HG03039 (cell line): ENCODE results near the gene GIGYF2.
"Not testable (repeated sequence)": the region's sequence is repeated elsewhere in the genome, so short reads cannot be mapped to it uniquely, and the experiment has no call there.

Experiments used
- ATAC-seq: cut with Tn5 transposase; IDR thresholded peaks from one replicate; pipeline ENCODE4 v1.9.1; 2021; ENCODE audit warnings: mild to moderate bottlenecking, moderate library complexity; ENCODE audit not compliant: unreplicated experiment

Gene GIGYF2

DNA sequence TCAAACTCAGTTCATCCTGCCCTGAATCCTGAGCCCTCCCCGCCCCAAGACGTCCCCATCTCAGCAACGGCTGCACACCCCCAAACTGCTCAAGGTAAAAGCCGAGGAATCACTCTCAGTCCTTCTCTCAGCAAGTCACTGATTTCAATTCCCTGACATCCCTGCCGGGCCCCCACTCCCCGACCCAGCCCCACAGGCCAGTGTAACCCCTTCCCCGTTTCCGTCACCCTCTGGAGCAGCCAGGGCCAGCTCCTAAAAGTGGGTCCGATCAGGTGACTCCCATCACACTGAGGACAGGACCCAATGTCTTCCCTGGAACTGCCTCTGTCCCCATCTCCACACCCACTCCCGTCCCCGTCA, 193.4 kb downstream of the GIGYF2 start:
- ATAC-seq: no peak

DNA sequence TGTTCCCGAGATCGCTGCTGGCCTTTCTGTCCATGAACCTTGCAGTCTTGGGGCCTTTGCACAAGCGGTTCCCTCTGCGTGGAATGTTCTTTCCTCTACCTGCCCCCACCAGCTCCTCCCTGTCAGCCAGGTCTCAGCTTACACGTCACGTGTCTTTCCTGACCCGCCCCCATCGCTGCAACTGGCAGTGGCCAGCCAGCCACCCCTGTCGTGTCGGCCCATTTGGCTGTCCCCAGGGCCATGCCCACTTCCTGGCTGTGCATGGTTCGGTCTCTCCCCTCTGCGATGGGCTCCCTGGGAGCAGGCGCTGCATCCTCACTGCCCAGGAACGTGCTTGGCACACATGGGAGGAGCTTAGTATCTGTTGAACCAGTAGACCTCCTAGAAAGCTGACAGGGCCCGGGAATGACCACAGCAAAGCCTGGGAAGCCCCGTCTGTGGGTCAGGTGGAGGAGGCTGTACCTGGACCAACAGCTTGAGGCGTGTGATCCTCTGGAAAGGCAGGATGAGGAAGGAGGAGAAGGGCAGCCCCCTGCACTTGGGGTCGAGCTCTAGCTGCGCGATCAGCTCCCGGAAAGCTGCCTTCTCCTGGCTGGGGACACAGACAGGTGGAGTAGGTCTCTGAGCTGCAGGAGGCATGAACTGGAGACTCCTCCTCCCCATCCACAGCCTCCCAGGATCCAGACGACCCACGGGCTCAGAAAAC, 193.9 kb downstream of the GIGYF2 start:
- ATAC-seq: no peak

DNA sequence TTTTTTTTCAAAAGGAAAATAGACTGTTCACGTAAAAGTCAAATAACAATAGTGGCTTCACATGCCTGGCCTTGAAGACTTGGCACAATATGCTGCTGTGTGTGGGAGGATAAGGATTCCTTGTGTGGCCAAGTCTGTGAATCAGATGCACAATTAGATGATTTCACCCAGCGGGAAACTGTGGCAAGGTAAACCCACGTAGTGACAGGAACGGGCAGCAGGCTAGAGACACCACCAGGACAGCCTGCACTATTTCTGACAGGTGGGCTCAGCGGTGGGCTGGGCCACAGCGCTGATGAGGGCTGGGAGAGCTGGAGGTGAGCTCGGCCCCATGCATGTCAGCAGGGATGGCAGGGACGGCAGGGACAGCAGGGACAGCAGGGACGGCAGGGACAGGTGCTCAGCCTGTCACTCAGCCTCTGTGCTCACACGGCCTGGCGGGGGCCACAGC, 194.5 kb downstream of the GIGYF2 start:
- no peak for ATAC-seq

DNA sequence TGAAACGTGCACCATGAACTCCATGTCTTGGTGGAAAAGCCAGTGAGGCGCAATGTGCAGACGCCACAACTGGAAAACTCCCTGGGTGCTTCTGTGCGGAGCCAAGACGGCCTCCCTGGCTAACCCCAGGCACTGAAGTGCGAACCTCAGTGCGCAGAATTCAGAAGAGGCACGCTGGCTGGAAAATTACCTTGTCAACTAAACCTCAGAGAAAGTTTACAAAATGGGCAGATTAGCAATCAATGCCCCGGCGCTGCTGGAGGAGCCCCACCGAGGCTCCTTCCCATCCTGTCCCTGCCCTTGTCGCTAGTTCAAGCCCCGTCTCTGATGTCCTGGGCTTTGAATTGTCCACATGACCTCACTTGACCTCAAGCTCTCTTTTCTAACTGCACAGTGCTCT, 195.1 kb downstream of the GIGYF2 start:
- ATAC-seq: no peak

DNA sequence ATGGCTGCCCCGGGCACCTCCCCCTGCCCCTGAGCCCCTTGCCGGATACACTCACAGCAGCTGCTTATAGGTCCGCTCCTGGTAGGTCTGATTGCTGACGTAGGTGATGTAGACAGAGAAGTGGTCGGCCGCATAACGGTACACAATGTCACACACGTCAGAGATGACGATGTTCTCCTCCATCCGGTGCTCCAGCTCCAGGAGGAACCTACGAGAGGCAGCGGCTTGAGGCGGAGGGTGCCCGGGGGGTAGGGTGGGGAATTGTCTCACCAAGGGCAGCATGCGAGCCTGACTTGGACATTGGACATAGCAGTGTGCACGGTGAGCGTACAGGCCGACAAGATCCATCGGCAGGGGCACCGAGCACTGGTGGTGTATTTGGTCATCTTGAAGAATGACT, 195.7 kb downstream of the GIGYF2 start:
- ATAC-seq: no peak

DNA sequence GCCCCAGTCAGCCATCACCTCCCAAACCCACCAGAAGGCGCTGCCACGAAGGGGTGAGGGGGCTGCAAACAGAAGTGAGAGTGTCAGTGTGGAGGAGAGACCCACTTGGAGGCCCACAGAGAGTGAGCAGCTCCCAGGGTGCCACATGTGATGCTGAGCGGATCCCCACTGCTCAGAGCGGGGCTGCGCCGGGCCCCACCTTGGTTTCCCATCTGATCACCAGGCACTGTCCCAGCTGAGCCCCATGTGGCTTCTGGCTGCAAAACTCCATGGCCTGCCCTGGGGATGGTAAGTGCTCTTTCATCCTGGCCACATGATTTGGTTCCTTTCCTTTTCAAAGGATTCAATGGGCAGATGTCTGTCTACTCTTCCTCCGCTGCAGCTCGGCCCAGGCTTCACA, 196.7 kb downstream of the GIGYF2 start:
- no peak for ATAC-seq

DNA sequence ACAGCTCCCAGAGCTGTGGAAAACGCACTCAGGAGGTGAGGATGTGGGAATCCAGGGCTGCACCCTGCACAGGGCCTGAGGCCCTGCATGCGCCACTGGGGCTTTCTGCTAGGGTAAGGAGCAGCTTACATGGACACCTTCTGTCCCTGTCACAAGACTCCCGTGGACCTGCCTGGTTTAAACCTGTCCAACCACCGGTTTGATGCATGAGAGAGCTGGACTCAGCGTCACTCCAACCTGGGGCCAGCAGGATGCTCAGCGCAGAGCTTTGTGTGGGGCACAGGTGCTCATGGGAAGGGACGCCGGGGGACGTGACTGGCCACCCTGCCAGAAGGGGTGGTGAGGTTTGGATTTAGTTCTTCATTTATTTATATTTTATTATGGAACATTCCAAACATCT, 197.1 kb downstream of the GIGYF2 start:
- no peak for ATAC-seq

DNA sequence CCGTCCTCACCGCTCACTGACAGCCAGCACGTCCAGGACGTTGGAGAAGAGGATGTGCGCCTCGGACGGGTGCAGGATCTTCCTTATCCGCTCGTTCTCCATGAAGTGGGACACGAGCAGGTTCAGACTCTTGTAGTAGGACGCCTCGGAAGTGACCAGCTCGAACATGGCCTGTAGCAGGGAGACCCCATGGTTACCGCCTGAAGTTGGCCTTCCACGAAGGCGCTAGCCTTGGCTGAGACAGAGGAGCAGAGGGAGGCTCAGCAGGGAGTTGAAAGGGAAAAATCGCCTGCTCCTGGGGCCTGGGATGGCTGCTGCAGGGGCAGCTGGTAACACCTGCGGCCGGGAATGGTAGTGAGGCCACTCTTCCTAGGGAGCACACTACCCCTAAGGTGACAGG, 197.6 kb downstream of the GIGYF2 start:
- no peak for ATAC-seq

DNA sequence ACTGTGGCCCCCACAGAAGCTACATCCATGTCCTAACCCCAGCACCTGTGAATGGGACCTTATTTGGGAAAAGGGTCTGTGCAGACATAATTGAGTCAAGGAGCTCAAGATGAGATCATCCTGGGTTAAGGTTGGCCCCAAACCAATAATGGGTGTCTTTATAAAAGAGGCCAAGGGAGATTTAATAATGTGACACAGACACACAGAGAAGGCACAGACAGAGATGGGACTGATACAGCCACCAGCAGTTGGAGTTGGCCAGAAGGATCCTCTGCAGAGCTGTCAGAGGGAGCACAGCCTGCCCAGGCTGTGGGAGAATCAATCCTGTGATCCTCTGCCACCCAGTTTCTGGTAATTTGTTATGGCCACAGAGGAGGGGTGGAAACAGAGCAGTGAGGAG, 199.0 kb downstream of the GIGYF2 start:
- no peak for ATAC-seq

DNA sequence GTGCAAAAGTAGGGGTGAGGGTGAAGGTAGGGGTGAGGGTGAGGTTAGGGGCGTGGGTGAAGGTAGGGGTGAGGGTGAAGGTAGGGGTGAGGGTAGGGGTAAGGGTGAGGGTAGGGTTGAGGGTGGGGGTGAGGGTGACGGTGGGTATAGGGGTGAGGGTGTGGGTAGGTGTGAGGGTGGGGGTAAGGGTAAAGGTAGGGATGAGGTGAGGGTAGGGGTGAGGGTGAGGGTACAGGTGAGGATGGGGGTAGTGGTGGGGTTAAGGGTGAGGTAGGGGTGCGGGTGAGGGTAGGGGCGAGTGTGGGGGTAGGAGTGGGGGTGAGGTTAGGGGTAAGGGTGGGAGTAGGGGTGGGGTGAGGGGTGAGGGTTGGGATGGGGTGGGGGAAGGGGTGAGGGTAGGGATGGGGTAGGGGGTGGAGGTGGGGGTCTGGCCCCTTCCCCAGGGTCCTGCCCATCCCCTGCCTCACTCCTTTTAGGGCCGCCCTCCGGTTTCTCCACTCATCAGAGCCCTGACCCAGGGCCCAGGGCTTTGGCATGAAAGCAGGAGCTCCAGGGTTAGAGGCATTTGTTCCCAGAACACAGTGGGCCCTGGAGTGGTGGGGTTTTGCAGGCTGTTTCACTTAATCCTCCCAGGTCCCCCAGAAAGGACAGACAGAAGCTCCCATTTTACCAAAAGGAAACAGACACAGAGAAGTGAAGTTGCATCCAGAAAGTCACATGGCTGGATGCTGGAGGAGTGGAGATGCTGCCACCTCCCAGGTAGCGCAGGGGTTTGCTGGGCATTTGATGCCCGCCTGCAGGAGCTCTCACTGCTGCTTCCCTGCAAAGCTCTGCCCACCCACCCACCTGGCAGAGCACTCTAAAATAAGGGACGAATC, 199.8 kb downstream of the GIGYF2 start:
- no peak for ATAC-seq

DNA sequence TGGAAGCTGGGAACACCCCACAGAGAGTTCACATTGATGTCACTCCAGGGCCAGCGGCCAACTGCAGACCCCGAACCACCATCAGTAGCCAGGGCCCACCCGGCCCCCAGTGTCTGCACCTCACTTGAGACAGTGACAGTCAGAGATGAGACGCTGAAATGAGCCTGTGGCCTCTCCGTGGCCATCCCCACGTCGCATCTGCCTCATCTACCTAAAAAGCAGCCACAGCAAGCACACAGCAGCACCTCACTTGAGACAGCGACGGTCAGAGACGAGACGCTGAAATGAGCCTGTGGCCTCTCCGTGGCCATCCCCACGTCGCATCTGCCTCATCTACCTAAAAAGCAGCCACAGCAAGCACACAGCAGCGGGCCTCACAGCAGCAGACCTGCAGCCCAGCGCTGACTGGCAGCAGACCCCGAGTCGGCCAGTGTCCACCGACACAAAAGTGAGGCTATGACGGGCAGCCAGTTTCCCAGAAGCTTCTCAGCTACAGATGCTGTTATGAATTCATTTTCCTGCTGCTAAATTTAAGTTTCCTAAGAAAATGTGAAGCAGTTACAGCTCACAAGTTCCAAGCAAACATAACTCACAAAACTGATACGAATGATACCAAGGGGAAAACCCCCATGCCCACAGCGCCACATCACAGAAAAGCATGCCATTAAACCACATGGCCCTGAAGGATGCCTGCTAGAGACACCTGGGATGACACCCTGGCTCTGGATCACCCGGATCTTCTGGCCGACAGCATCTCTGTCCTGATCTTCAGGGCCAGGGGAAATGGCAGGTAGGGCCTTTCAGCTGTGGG, 200.7 kb downstream of the GIGYF2 start:
- ATAC-seq: no peak

DNA sequence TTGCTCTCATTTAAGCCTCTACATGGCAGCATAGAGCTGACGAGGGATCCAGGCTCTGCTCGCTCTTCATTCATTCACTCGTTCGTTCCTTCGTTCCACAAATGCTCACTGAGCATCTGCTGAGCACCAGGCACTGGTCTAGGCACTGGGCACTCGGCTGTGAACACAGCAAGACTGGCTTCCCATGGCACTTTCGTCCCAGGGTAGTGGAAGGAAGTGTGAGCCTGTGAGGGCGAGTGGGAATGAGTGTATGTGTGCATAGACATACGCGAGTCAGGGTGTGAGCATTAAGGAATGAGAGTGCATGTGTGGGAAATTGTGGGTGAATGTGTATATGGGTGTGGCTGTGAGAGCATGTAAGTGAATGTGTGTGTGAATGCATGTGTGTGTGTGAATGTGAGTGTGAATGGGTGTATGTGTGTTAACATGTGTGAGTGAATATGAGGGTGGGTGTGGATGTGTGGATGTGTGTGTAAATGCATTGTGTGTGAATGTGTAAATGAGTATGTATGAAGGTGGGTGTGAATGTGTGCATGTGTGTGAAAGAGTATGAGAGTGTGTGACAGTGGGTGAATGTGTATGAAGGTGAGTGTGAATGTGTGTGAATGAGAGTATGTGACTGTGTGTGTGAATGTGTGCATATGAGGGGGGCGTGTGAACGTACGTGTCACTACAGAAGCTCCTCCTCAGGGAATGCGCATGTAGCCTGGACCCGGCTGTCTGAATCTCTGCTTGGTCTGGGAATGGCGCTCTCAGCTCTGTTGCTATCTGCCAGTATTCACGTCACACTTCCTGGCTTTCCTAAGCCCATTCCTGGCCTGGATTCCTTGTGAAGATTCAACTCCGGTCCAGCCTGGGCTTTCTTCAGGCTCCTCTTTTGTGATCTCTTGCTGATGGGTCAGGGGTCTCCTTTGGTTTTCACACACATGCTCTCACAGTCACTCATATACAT, 201.7 kb downstream of the GIGYF2 start:
- ATAC-seq: no peak

DNA sequence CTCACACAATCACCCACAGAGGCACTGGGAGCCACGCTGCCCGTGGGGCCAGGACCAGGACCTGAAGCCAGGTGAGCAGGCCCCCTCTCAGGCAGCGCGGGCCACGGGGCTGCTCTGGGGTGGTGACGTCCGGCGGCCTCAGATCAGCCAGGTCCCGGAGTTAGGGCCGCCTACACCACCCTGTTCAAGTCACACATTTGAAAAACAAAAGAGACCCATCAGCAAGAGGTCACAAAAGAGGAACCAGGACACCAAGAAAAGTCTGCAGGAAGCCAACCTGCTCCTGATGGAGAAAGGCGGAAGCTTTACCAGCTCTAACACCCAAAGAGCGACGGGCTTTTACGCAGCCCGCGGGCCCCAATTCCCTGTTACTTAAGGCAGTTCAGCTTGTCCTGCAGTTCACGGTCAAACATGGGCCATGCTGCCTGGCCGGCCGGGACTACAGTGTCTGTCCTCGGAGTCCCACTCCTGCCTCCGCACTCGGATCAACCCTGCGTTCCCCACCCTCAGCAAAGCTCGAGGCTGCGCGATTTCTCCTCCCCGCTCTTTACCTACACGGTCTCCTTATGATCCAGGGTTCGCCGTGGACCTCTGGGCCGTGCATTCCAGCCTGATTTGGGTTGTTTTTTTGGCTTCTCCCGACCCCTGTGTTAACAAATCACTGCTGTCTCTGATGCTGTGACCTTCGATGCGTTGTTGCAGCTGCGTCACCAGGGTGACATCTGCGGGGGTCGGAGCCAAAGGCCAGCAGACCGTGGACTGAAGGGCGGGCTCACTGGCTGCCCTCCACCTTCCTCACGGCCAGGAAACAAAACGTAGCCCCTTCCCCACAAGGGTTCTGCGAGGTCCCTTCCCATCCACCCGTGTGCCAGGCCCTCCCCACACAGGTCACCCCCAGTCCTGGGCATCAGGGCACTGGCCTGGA, 203.9 kb downstream of the GIGYF2 start:
- no peak for ATAC-seq

DNA sequence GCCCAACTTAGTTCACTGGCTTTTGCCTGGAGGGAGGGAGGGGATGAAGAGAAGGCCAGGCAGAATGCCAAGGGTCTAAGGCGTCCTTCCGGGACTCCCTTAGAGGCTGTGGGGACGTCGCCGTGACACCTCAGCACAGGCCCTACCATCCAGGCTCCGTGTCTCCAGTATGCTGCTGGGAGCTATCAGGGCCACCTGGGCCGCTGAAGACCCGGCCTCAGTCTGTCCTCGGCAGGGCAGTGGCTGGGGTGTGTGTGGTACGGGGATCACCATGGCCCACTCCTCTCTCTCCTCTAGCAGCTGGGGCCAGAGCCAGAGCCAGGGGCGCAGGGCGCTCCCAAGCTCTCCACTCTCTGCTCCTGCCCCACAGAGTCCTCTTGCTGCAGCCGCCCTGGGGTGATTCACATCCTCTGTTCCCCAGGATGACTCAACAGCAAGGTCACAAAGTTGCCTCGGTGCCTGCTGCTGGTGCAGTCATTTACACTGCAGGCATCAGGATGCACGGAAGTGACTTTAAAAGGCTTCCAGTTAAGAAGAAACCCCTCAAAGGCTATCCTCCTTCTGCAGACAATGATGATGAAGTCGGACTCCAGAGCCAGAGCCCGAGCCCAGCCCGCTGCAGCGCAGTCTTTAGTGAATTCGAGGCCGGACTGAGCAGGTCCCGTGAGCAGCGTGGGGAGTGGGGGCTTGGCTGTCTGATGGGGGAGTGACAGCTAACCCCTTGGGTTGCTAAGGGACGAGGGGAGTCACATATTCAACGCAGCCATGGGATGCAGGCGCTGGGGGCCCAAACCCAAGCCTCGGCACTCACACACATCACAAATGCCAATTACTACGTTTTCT, 204.8 kb downstream of the GIGYF2 start:
- ATAC-seq: no peak

DNA sequence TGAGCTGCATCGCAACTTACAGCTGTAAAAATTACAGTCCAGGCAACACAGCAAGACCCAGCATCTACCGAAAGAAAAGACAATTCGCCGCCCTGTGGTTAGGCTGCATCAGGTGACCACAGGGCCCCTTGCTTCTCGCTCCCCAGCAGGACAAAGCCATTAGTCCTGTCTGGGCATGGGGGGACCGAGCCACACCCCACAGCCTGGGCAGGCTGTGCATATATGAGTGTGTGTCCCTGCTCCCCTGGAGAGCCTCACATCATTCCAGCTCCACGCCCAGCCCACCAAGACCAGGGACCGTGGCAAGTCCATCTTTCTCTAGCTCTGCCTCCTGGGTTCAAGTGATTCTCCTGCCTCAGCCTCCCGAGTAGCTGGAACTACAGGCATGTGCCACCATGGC, 206.9 kb downstream of the GIGYF2 start:
- ATAC-seq: no peak

DNA sequence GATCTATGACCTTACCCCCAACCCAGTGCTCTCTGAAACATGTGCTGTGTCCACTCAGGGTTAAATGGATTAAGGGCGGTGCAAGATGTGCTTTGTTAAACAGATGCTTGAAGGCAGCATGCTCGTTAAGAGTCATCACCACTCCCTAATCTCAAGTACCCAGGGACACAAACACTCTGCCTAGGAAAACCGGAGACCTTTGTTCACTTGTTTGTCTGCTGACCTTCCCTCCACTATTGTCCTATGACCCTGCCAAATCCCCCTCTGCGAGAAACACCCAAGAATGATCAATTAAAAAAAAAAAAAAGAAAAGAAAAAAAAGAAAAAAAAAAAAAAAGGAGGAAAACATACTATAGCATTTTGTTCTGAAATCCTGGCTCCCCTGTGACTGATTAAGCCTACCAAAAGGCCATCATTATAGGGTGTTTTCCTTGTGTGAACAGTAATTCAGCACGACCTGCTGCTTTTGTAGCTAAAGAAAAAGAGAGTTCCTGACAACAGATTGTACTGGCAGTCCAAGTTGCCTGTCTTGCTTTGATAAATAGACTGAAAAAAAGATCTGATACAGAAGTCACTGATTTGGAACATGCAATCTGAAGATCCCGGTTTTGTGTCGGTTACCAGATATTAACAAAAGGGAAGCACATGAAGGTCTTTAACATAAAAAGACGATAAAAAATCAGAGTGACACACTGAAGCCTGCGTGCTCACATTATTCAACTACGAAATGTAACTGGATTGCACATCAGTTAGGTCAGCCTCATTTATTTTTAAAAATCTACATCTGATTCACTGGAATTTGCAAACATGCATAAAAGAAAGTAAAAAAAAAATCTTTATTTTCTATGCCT, 210.0 kb downstream of the GIGYF2 start:
- ATAC-seq: not testable (repeated sequence)

DNA sequence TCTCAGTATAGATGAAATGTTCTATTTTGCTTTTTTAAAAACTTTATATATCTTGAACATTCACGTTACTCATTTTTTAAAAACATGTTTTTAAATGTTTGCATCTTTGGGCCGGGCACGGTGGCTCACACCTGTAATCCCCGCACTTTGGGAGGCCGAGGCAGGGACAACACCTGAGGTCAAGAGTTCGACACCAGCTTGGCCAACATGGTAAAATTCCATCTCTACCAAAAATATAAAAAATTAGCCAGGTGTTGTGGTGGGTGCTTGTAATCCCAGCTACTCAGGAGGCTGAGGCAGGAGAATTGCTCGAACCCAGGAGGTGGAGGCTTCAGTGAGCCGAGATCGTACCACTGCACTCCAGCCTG, 210.6 kb downstream of the GIGYF2 start:
- ATAC-seq: not testable (repeated sequence)

DNA sequence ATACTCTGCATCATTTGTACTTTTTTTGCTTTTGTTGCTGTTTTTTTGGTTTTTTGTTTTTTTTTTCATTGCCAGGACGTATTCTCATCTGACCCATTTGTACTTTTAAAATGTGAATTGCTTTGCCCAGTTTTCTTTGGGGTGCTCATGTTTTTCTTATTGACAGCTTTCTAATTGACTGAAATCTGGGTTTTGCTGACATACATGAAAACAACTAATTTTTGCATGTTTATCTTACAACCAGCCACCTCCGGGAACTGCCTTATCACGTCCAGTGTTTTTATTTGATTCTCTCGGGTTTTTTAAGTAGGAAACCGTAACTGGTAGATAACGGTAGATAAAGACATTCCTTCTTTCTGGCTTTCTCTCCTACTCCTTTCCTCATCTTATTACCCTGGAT, 211.6 kb downstream of the GIGYF2 start:
- ATAC-seq: no peak
